Inflammatory macrophage (primary cell): ENCODE measurements around the gene RASGRP2.

ENCODE experiments used
- DNase-seq, 2 donors: peaks; one replicate each; pipeline ENCODE4 v3.0.0-alpha.2; 2020 to 2022

The RASGRP2 gene

DNA sequence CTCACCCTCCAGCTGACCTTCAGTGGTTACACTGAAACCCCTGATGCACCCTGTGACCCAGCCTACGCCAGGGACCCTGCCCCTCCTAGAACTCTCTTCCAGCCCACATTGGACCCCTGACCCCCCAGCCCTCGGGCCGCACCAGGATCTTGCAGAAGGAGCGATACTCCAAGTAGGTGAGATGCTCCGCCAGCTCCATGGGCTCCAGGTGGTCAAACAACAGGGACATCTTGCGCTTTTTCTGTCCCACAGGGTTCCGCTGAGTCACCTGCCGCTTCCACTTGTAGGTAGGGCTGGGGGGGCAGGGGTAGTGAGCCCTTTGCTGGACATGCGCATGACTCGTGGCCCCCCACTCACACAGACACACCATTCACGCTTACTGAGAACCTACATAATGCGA, 4.1 kb downstream of the RASGRP2 start:
- DNase-seq, result no peak

DNA sequence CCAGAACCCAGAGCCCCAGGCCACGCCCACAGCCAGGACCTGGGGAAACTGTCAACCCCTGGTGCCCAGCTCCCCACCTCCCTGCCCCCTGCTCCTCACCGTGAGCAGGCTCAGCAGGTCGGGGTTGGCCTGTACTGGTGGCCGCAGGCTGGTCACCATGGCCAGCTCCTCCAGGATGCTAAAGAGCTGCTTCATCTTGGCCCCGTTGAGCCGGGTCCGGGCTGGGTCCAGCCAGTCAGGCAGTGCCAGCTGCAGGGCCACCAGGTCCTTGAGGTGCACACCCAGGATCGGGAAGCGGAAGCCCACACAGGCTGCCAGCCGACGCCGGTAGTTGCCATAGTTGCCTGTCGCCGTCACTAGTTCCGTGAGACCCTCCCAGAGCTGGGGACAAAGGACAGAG, 7.3 kb downstream of the RASGRP2 start:
- DNase-seq, result no peak

DNA sequence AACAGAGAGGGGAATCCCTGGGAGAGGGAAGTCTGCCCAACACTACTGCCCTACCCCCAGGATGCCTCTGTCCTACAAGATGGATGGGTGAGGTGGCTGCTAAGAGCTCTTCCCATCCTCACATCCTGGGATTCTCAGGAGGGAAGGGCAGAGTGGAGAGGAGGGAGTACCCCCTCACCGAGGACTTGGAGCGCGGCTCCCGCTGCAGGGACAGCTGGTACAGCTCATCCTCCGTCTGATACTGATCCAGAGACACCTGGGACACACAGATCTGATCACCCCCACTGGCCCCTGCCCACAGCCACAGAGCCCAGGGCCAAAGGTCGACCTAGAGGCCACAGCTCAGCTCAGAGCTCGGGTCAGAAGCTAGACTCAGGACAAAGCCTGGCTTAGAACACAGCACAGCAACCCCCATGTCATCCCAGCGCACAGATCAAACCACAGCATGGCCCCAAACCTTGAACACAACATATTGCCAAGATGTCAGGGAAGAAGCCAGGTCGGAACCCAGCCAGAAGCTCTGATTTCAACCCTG, 8.2 kb downstream of the RASGRP2 start:
- no peak for DNase-seq

DNA sequence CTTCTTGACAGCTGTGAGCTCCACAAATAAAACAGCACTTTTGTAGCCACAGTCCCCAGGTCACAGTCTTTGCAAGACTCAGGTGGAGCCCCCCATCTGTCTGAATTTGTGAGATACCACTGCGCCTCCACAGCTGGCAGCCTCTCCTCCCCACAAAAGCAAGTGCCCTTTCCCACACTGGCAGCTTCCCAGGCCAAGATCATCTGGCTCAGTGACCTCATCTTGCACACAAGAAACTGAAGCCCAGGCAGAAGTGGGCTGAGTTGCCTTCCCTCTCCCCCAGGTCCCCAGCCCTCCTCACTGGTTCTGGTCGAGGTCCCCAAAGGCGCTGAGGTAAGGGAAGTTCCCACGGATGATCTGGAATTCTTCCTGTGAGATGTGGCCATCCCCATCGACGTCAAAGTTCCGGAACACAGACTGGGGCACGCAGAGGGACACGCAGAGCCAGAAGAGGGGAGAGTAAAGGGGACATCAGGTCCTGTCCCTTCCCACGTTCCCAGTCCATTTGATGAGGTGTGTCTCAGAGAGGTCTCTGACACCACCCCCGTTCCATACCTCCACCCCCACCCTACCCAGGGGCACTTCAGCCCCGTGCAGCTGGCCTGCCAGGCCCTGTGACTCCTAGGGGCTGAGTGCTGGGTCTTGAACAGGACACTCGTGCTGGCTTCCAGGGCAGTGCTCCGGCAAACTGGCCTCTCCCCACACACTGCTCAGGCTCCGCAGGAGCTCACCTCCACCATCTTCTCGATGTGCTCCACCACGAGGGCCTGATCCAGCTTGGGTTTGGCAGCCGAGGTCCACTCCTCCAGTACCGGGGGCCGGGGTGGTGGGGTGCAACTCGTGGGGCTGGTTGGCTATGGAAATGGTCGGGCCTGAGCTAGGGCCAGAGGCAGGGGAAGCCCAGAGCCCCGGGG, 8.9 kb downstream of the RASGRP2 start:
- DNase-seq, result peak in 1 of 2 donors; percentile 11

DNA sequence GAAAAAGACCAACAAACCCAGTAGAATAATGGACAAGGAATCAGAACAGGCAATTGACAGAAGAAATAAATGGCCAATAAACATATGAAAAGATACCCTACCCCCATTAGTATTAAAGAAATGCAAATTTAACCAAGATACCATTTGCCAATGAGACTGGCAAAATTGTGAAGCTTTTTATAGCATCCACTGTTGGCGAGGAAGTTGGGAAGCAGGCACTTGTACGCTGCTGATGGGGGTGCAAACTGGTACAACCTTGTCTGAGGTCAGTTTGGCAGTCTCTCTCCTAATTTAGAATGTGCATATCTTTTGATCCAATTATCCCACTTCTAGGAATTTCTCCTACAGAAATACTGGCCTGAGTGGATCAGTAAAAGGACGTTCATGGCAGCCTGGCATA, 12.3 kb downstream of the RASGRP2 start:
- no peak for DNase-seq

DNA sequence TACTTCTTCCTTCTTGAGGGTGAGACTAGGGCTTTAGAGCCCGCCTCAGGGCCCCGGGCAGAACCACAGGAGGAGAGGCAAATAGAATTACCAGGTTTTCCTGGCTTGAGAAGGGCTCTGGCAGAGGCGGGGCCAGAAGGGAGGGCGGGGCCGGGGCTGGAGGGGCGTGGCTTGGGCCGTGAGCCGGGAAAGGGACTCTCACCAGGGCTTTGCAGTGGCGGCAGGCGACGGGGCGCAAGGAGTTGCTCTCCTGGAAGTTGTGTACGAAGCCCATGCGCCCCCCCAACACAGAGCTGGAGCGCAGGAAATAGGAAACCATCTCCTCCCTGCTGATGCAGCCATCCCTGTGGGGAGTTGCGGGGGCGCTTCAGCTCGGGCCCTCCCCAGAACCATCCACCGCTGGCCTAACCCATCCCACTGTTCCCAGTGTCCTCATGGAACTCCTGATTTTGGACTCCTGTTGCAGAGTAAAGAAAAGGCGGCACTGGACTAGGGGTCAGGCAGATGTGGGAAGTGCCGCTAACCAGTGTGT, 14.0 kb downstream of the RASGRP2 start:
- no peak for DNase-seq

DNA sequence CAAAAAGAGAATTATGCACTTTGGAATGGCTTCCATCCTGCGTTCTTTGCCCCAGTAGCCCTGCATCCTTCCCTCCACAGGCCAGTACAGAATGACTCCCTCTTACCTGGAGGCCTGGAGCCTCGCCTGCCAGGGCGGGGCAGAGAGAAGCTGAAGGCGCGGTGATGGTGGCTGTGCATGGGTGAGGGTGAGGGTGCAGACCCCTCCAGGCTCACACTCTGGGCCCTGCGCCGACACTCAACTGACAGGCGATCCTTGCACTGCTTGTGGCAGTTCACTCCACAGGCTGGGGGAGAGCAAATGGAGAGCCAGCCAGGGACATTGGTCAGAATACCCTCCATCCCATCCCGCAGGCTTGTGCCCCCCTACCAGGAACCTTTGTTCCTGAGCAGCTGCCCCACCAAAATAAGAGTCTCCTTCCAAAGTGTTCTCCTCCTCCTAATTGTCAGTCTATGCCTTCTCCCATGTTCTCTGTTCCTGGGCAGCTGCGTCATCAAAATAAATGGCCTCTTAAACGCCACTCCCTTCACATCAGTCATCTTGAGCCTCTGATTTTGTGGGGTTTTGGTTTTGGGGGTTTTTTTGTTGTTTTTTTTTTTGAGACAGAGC, 15.1 kb downstream of the RASGRP2 start:
- no peak for DNase-seq

DNA sequence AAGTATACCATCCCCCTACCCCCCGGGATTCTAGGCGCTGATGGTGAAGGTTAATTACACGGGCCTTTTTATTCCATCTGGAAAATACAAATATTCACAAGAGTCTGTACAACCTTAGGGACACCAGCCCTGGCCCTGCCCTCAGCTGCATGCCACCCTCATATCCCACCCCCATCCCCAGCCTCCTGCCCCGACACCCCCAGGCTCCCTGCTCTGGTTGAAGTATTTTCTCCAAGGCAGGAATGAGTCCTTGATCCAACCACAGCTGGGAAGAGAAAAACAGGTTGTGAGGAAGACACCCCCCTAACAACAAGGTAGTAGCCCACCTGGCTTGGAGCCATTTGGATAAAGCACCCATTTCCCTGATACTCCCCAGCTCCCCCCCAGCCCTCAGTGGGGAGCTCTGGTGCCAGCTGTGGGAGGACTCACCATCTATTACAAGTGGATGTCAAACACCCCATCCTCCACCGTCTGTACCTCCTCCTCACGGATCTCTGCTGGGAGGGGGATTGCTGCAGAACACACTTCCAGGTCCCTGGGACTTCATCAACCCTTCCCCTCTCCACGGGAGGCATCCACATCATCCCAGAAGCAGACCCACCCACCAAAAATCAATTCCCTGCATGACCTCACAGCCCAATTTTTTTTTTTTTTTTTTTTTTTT, 16.9 kb downstream of the RASGRP2 start:
- DNase-seq, result no peak

DNA sequence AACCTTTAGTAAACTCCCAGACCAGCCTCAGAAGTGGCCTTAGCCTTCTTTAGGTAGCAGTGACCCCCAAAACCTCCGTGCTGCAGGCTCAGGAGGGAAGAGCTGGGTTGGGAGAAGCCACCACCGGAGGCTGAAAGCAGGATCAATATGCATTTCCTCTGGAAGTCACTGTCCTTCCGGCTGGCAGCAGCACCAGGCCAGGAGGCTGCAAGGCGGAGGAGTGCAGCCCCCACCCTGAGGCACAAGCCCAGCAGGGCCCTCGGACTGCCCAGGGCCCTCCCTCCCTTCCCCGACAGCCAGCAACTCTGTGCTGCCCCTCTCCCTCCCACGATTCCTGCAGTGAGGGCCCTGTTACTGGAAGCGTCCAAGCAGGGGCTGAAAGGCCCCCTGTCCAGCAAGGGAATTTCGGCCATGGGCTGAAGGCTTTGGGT, 17.7 kb downstream of the RASGRP2 start:
- no peak for DNase-seq

DNA sequence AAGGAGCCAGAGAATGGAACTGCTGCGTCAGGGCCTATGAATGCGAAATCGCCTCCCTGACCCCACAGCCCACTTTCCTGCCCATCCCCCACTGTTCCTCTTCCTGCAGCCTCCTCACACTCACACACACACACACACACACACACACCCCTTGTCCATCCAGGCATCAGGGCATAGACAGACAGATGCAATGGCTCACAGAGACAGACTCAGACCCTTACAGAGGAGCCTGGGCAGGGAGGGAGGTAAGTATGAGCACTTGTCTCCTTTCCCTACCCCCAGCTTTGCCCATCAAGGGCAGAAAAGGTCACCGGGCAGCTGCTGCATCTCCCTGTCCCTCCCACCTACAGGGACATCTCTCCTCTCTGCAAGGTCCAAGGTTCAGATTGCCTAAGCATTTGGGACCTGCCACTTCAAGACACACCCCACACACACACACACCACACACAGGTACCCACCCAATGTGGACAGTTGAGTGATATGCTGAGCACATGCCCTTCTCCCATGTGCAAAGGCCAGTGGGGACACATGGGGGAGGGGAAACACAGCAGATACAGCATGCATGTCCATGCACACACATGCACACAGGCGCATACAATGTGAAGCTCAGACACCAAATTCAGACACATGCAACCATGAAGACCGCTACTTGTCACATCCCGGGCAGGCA, 18.9 kb downstream of the RASGRP2 start:
- peak in 1 of 2 donors; percentile 6 for DNase-seq

DNA sequence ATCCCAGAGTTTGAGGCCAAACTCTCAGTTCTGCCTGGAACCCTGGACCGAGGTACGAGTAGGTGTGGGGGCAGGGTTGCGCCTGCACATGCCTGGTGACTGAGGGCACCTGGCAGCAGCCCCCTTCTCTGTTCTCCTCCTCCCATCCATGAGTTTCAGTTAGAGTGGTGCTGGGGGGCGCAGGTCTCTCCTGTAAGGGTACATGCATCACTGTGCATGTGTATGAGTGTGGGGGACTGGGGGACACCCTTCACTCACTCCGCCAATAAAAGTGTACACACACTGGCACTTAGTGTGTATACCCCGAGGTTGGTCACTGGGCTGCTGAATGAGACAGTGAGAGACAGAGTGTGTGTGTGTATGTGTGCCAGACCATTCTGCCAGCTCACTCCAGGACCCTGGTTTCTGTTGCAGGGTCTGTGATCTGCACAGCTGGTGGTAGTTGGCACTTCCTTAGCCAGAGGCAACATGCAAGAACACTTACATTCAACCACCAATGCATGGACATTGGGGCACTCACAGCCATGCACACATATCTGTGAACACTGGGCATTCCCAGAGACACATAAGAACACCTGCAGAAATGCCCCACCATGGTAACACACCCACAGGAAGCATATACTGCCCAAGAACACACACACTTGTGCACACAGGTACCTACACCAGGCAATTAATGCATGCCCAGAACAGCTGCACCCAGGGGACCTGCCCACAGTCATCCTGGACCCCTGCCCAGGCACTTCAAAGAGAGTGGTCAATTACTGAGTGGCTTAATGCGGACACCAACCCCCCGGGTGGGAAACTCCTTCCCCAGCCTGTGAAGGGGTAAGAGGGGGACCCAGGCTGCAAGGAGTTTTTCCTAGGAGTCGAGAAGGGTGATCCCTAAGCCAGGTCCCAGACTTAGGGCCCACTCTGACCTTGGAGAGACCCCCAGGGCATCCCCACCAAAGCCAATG, 19.8 kb downstream of the RASGRP2 start:
- DNase-seq, result no peak

DNA sequence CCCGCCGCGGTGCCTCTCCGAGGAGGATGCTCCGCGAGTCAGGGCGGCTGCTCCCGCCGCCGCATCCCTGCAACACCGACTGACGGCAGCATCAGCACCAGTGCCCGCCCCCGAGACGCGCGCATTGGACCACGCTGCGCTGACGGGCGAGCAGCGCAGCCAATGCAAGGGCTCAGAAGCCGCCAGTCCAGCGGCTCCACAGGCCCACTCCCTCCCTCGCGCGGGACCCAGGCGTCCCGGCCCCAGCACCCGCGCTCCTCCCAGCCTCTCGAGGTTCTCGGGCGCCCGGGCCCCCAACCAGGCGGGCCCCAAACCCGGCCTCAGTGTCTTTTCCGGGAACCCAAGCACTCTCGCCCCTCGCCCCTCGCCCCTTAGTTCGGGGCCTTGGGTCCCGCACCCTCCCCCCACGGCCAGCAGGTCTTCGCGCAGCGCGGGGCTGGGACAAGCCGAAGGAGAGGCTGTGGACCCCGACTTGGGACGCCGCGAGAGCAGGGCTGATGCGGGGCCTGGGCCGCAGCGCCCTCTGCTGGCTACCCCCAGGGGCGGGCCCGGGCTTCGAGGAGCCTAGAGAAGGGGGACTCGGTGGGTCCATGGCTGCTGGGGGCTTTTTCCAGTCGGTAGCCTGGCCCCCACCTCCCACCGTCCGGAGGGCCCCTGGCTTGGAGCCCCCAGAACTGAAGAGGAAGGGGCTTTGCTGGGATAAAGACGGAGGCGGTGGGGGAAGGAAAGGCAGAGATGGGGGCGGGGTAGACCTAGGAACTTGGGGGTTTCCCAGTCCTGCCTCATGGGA, 20.6 kb downstream of the RASGRP2 start, which contains the start of gene NRXN2:
Gene NRXN2, minus strand, starts transcription at position 81 of the 790 bp plus-strand sequence. CDS start 9,498 bp downstream, outside the sequence.
- DNase-seq, result peak; percentile 71 to 82

DNA sequence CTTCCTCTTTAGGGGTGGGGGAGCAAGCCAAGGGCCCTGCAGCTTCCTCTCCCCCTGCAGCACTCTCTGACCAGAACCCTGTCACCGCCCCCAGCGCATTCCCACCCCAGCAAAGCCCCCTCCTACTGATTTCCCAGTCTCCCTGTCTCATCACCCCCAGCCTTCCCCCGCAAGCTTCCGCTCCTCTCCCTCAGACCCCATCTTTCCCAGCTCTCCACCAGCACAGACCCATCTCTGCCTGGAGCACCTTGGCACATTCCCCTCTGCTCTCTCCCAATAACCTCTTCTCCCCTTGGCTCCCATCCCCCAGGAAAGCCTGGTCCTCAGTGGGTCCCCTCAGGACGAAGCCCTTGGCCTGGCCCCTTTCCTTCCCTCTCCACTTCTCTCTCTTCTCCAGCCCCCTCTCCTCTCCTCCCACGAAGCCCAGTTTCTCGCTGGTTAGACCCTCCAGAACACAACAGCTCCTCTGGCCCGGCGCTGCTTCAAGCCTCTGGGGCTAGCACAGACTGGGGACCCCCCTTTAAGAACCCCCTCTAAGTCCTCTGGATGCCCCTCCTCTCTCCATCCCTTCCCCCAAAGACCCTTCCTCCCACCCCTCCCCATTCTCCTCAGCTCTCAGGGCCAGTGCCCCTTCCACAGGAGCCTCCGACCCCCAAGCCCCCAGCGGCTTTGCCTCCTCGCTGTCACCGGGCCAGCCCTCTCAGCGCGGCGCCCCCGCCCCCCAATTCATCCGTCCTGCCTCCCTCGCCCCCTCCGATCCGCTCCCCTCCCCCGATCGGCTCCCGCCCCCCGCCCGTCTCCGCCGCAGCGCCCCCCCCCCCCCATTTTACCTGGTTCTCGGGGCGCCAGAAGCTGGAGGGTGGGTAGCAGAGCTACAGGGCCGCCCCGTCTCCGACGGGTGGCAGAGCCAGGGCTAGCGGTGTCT, 21.5 kb downstream of the RASGRP2 start:
- no peak for DNase-seq

DNA sequence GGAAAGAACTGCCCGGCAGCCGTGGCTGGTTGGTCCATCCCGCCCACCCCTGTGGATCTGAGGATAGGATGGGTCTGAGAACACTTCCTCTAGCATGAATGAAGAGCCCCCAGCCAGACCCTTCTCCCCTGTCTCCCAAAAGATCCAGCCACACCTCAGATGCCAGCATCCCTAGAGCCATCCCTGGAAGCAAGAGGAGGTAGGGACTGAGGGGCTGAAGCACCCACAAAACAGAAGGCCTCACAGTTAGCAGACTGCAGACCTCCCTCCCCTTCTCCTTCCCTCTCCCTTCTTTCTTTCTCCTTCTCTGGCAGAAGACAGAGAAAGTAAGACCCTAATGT, 22.6 kb downstream of the RASGRP2 start:
- no peak for DNase-seq

DNA sequence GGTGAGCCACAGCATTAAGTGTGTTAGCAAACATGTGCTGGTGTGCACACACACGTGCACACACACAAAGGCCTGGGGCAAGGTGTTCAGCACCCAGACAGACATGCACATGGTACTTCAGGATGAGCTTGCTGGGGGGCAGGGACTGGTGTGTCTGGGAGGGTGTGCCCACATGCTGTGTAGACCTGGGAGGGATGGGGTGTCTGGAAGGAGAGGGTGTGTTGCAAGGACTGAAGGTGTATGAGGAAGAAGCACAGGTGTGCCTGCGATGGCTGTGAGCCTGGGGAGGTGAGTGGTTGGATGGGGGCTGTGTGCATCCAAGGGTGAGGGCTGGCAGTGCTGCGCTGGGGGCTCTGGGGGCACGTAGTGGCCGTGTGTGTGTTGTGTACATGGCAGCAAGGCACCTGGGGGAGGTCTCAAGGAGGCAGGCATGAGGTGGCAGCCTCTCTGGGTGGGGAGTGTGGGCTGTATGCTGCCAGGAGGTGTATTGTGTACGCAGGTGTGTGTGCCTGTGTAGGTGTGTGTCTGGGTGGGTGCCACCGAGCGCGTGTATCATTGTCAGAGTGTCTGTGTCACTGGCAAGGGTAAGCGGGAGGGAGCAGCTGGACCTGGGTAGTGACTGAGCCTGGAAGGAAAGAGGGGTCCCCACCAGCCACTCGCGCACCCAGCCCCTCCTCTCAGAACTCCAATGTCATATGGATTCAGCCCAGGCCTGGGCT, 23.1 kb downstream of the RASGRP2 start:
- DNase-seq, result no peak

DNA sequence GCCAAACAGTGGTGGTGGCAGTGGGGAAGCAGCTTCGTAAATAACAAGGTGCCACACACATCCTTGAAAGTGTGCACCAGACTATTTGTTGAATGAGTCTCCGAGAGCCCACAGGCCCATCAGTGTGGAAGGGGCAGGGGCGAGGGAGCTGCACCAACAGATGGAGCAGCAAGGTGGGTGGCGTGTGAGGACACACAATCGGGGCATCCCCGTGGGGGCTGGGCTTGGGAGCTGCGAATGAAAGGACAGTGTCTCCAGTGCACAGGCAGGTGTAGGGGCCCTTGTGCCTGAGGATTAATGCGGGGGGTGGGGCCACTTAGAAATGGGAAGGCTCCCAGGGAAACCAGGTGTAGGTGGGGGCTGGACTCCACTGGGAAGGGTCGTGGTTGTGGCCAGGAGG, 23.8 kb downstream of the RASGRP2 start:
- DNase-seq, result no peak

DNA sequence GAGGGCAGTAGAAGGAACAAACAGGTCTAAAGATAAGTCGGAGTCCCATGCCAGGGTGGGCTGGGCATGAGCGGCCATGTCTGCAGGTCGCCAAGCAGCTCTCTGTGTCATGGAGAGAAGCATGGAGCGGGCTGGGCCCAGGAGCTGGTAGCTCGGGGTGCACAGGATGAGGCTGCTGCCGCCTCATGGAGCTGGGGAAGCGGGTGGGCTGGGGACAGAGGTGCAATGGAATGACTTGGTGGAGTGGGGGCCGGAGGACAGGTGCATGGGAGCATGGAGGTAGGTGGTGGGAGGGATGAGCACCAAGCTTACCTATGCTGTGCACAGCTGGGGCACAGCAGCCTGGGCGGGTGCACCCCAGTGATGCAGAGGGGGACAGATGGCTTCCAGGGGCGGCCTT, 24.5 kb downstream of the RASGRP2 start:
- DNase-seq, result no peak

DNA sequence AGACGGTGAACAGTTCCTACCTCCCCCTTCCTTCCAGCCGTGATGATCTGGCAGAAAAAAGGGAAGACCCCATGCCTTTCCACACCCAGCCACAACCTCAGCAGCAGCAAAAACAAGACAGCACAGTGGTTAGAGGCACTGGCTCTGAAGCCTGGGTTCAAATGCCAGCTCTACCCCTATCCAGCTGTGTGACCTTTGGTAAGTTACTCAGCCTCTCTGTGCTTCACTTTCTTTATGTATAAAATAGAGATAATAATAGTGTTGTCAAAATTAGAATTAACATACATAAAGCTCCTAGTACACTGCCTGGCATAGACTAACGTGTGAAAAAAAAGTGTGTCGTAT, 25.2 kb downstream of the RASGRP2 start:
- no peak for DNase-seq
